ENCODE results near the gene APOL4.

Gene APOL4

DNA sequence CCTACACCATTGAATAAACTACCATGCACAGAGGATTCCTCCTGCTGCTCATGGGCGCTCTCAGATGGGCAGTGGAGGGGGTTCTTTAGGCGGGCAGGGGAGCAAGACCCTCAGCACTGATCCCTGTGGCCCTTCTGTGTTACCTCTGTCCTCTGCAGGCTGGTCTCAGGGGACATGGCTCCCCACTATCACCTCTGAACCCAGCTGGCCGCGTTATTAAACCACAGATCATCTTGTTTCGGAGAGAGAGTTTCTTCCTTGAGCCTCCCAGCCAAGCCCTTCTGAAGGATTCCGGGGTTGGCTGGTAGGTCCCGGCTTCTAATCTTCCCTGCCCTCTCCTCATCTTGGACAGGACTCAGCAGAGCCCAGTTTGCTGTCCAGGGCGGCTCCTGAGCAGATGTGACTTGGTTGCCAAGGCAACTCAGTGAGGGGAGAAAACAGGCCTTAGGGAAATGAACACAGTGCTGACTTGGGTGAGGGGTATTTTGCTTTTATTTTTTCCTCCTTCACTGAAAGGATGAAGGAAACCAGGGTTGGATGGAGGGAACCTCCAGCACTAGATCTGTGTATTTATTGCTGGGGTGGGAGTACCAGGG lies 54.3 kb downstream of the APOL4 start:
- peaks cover 13% of the 10 kb centered on the region for H3K27me3 ChIP-seq (ENCODE audit: control insufficient read depth, insufficient read depth, low read length)
- H3K4me3 ChIP-seq (ENCODE audit: low read length), result no peak overlapping the region
- no peaks in the 10 kb centered on the region for H3K36me3 ChIP-seq (ENCODE audit: insufficient read depth, low read length)
- peaks cover 22% of the 10 kb centered on the region for H3K4me1 ChIP-seq (ENCODE audit: control insufficient read depth, insufficient read depth, low read length)
- no peaks in the 10 kb centered on the region for H3K9me3 ChIP-seq (replicated peaks; ENCODE audit: low read length)
- H3K4me2 ChIP-seq (ENCODE audit: low read length), result no peak overlapping the region
- H3K9ac ChIP-seq (ENCODE audit: low read depth, low read length), result no peak overlapping the region

DNA sequence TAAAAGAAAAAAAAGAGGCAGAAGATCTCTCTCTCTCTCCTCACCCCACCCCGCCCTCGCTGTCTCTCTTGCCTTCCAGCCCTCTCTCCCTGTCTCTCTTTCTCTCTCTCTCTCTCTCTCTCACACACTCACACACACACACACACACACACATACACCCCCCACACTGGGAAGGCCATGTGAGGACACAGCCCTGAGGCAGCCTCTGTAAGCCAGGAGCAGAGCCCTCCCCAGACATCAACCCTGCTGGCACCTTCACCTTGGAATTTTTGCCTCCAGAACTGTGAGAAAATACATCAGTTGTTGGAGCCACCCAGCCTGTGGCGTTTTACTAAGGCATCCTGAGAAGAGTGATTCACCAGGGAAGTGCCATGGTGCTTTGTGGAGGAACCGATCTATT lies 55.7 kb downstream of the APOL4 start:
- Histone ChIP-seq H3K9me3 (replicated peaks; ENCODE audit: low read length) (no peaks in the 10 kb centered on the region), H3K4me3 (ENCODE audit: low read length) (no peak overlapping the region), H3K4me1 (ENCODE audit: control insufficient read depth, insufficient read depth, low read length) (peaks cover 21% of the 10 kb centered on the region), H3K27me3 (ENCODE audit: control insufficient read depth, insufficient read depth, low read length) (peaks cover 26% of the 10 kb centered on the region), H3K4me2 (ENCODE audit: low read length) (no peak overlapping the region), H3K9ac (ENCODE audit: low read depth, low read length) (no peak overlapping the region), H3K36me3 (ENCODE audit: insufficient read depth, low read length) (no peaks in the 10 kb centered on the region)

DNA sequence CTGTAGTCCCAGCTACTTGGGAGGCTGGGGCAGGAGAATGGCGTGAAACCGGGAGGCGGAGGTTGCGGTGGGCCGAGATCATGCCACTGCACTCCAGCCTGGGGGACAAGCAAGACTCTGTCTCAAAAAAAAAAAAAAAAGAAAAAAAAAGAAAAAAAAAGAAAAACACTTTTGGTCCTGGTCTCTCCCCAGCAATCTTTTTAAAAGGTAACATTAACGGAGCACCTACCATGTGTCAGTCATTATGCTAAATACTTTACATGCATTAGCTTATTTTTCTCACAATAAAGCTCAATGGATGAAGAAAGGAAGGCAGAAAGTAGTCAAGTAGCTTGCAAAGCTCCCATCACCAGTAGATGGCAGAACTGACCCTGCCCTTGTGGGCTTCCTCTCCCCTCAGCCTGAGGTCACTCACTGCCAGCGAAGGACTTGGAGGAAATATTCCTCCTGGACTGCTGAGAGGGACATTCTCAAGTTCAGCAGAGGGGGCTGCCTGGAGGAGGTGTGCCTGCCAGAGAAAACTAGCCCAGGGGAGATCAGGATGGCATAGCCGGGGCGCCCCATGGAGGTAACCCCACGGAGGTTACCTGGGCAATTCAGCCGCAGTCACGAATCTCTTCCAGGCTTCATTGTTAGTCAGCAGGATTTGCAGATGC lies 56.6 kb downstream of the APOL4 start:
- peak overlapping the region; percentile 29 for H3K4me2 ChIP-seq (ENCODE audit: low read length)
- peaks cover 14% of the 10 kb centered on the region for H3K4me1 ChIP-seq (ENCODE audit: control insufficient read depth, insufficient read depth, low read length)
- peaks cover 34% of the 10 kb centered on the region for H3K27me3 ChIP-seq (ENCODE audit: control insufficient read depth, insufficient read depth, low read length)
- H3K36me3 ChIP-seq (ENCODE audit: insufficient read depth, low read length), result no peaks in the 10 kb centered on the region
- no peak overlapping the region for H3K9ac ChIP-seq (ENCODE audit: low read depth, low read length)
- H3K9me3 ChIP-seq (replicated peaks; ENCODE audit: low read length), result no peaks in the 10 kb centered on the region
- H3K4me3 ChIP-seq (ENCODE audit: low read length), result no peak overlapping the region

- Histone ChIP-seq H3K27me3 (ENCODE audit: control insufficient read depth, insufficient read depth, low read length) (peaks cover 41% of the 10 kb centered on the region), H3K4me1 (ENCODE audit: control insufficient read depth, insufficient read depth, low read length) (peaks cover 11% of the 10 kb centered on the region), H3K9ac (ENCODE audit: low read depth, low read length) (no peak overlapping the region), H3K9me3 (replicated peaks; ENCODE audit: low read length) (no peaks in the 10 kb centered on the region), H3K4me3 (ENCODE audit: low read length) (no peak overlapping the region), H3K4me2 (ENCODE audit: low read length) (no peak overlapping the region), H3K36me3 (ENCODE audit: insufficient read depth, low read length) (no peaks in the 10 kb centered on the region)
Observed at GRCh38 chr22:36143956-36144355, 57.7 kb downstream of the APOL4 start.

GRCh38 chr22:36143066-36143815 lies 58.4 kb downstream of the APOL4 start:
- no peaks in the 10 kb centered on the region for H3K36me3 ChIP-seq (ENCODE audit: insufficient read depth, low read length)
- H3K9ac ChIP-seq (ENCODE audit: low read depth, low read length), result no peak overlapping the region

GRCh38 chr22:36141481-36141880 lies 60.1 kb downstream of the APOL4 start:
- H3K36me3 ChIP-seq (ENCODE audit: insufficient read depth, low read length), result no peaks in the 10 kb centered on the region
- no peak overlapping the region for H3K4me3 ChIP-seq (ENCODE audit: low read length)
- peaks cover 14% of the 10 kb centered on the region for H3K4me1 ChIP-seq (ENCODE audit: control insufficient read depth, insufficient read depth, low read length)
- H3K27me3 ChIP-seq (ENCODE audit: control insufficient read depth, insufficient read depth, low read length), result peaks cover 41% of the 10 kb centered on the region
- no peaks in the 10 kb centered on the region for H3K9me3 ChIP-seq (replicated peaks; ENCODE audit: low read length)
- H3K9ac ChIP-seq (ENCODE audit: low read depth, low read length), result no peak overlapping the region
- H3K4me2 ChIP-seq (ENCODE audit: low read length), result no peak overlapping the region

More at GRCh38 chr22:36143066-36143815, 58.4 kb downstream of the APOL4 start:
- no peaks in the 10 kb centered on the region for H3K9me3 ChIP-seq (replicated peaks; ENCODE audit: low read length)
- peaks cover 11% of the 10 kb centered on the region for H3K4me1 ChIP-seq (ENCODE audit: control insufficient read depth, insufficient read depth, low read length)
- H3K4me3 ChIP-seq (ENCODE audit: low read length), result no peak overlapping the region
- H3K27me3 ChIP-seq (ENCODE audit: control insufficient read depth, insufficient read depth, low read length), result peaks cover 41% of the 10 kb centered on the region
- H3K4me2 ChIP-seq (ENCODE audit: low read length), result no peak overlapping the region
